Measurements from ENCODE around the gene CXorf49. TPM values are rescaled to one million over a fixed set of nuclear protein-coding genes. Genes with fewer than 3 reads are reported as not detected.

CXorf49 gene
- total RNA-seq (2014; rRNA removed; shearing (Covaris generic)): not detected in 2 replicates

DNA sequence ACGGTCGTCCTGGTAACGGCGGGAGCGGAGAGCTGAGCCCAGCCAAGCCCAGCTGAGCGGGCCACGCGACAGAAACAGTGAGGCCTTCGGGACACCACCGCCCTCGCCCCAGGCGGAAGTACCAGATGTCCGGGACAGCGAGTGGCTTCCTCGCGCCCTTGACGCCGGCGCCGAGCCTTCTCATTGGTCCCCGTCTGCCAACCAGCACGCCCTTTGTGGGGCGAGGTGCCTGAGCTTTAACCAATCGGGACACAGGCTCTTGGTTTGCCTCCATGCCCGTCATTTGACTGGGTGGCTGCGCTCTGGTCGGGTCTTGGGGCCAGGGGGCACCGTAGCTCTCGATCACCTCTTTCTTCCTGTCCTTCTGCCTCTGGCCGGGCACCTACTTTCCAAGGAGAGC is at the start of gene CXorf49:
Gene CXorf49 (minus strand): TSS at position 101 of the 400 bp plus-strand sequence. CDS start 134 bp downstream, outside the sequence.

DNA sequence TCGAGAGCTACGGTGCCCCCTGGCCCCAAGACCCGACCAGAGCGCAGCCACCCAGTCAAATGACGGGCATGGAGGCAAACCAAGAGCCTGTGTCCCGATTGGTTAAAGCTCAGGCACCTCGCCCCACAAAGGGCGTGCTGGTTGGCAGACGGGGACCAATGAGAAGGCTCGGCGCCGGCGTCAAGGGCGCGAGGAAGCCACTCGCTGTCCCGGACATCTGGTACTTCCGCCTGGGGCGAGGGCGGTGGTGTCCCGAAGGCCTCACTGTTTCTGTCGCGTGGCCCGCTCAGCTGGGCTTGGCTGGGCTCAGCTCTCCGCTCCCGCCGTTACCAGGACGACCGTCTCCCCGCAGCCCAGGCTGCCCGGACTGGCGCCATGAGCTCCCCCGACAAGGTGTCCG is 45.0 kb upstream of the CXorf49 start, which contains the start of gene CXorf49B:
Gene CXorf49B (plus strand): TSS at position 301 of the 400 bp plus-strand sequence. CDS start 75 bp downstream, at position 376.

GRCh38 chrX:71667328-71668247 is 50.5 kb downstream of the CXorf49 start, which contains the start of gene LOC101059915:
LOC101059915 (plus strand) TSS chrX:71667546.

Small RNAs within 50 kb of the gene (small RNA-seq; reads per million reads assigned to genes)
- gene BX276092.4 (not detected), gene BX276092.6 (not detected), gene BX276092.8 (not detected)

Other genes starting within 250 kb of the CXorf49 start
- 158 and 176 TPM in 2 replicates for gene OGT, start 185.2 kb downstream of the CXorf49 start, total RNA-seq (2014; rRNA removed; shearing (Covaris generic))
- gene GCNA, start 139.8 kb downstream of the CXorf49 start, total RNA-seq (2014; rRNA removed; shearing (Covaris generic)): 0.53 and 0.83 TPM in 2 replicates
- not detected in 2 replicates for gene CXCR3, start 99.8 kb downstream of the CXorf49 start, total RNA-seq (2014; rRNA removed; shearing (Covaris generic))
- not detected in 2 replicates for gene CXorf49B, start 45.1 kb upstream of the CXorf49 start, total RNA-seq (2014; rRNA removed; shearing (Covaris generic))
- gene NHSL2, start 192.6 kb upstream of the CXorf49 start, total RNA-seq (2014; rRNA removed; shearing (Covaris generic)): not detected in 2 replicates